Effector CD8-positive, alpha-beta T cell (primary cell): ENCODE measurements around the gene SPRYD3.
"Not testable (repeated sequence)": the region's sequence is repeated elsewhere in the genome, so short reads cannot be mapped to it uniquely, and the experiment has no call there.

Experiments used
- DNase-seq: peaks from one replicate; lab custom pipeline; 2025; lab: John Stamatoyannopoulos, UW
- total RNA-seq, 4 experiments: gene quantifications; one replicate each; lab custom pipeline; 2026; lab: John Stamatoyannopoulos, UW

Gene SPRYD3, protein sequence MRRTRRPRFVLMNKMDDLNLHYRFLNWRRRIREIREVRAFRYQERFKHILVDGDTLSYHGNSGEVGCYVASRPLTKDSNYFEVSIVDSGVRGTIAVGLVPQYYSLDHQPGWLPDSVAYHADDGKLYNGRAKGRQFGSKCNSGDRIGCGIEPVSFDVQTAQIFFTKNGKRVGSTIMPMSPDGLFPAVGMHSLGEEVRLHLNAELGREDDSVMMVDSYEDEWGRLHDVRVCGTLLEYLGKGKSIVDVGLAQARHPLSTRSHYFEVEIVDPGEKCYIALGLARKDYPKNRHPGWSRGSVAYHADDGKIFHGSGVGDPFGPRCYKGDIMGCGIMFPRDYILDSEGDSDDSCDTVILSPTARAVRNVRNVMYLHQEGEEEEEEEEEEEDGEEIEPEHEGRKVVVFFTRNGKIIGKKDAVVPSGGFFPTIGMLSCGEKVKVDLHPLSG
- 48.0 to 81.1 (median 70.2) reads per million in 4 experiments for total RNA-seq

DNA sequence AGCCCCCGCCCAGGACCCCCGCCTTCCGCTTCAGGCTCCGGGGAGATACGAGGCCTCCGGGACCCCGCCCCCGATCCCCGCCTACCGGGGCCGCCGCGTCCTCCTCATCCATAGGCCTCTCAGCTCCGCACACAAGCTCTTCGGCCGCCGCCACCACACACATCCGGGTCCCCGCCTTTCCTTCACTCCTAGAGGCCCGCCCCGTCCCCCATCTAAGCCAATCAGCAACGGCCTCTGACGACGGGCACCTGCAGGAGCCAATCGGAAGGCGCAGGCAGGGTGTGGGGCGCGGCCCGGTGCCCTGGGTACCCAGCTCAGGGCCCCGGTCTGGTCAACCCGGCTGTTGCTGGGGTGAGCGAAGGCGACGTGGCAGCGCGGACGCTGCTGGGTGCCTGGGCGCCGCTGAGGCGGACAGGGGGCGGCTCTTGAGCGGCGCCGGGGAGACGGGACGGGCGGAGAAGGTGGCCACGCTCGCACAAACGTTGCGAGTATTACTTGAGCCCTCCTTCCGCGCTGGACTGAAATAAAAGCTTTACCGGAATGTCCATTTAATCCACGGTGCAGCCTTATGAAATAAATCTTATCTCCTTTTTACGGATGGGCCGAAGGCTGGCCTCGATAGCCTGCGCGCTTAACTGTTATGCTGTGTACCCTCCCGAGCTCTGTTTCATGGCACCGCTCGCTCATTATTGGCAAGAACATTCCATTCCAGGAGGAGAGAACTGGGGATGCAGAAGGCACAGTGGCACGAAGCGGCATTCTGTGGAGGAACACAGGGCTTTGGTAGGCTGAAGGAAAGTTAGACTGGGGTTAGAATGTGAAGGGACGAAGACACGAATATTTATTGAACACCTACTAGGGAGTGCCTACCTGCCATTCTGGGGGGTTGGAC, at the start of gene SPRYD3:
SPRYD3 (minus strand) TSS at position 165 of the 892 bp plus-strand sequence; CDS start at position 108, 57 bp downstream.
- DNase-seq, result peak; percentile 96

DNA sequence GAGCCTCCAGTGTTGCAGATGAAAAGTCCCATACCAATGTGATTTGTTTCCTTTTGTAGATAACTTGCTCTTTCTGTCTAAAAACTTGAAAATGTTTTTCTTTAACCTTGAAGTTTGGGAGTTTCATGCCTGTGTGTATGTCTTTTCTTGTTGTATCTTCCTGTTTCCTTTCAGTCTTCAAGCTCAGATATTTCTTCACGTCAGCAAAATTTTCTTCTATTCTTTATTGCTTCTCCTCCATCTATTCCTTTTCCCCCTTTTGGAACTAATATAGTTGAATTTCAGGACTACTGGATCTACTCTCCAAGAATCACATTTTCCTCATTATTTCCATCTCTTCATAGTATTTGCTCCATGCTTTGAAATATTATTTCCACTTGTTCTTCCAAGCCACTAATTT, 48.0 kb upstream of the SPRYD3 start:
- no peak for DNase-seq

DNA sequence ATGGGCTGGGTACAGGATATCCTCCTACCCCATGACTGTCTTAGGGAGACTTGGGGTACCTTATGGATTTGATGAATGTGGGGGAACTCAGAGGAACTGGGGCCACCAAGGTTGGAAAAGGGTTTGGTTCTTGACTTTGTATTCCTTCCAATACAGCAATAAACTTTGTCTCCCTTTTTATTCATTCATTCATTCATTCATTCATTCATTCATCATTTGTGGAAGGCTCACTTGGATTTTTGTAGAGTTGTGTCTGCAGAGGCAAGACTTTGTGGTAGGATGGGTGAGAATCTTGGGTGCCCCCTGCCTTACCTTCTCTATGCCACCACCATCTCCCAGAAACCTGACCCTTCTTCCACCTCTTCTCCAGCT, 45.1 kb upstream of the SPRYD3 start:
- DNase-seq, result no peak

DNA sequence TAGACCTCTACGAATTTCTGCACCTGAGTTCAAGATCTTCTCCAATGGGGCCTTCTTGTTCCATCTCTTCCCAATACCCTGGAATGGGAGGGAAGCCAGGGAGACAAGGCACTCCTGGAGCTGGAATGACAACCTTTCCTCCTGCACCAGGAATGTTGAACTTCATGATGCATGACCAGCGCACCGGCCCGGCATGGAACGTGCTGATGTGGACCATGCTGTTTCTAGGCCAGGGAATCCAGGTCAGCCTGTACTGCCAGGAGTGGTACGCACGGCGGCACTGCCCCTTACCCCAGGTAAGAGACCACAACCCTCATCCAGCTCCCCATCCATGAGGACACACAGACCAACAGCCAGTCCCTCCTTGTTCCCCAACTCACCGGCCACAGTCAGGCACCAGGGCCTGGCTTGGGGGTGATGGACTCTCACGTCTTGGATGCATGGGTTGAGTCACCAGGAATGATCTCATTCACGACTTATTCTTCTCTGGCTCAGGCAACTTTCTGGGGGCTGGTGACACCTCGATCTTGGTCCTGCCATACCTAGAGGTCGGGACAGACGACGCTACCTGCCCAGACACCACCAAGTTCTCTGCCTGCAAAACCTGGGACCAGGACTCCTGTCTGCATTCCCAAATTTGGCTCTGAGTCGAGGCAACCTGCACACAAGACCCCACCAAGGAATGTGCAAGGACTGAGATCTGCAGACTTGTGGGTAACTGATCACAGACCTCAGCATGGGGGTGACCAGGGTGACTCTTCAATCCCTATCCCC, 44.6 kb upstream of the SPRYD3 start:
- DNase-seq, result no peak

DNA sequence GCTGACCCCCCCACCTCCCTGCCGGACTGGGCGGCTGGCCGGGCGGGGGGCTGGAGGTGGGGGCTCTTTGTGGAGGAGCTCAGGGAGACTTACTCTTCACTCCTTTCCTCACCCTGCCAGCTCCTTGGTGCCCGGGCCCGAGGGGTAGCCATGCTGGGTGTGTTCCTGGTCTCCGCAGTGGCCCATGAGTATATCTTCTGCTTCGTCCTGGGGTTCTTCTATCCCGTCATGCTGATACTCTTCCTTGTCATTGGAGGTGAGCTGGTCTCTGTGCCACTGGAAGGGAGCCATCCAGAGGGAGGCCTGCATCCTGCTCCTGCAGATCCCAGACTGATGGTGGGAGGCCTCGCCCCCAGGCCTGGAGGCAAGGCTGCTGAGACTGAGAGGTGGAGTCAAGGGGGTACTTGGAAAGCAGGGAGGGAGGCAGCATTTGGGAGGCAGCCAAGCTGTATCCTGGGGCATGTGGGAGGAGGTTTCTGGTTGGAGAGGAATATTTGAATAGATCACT, 43.8 kb upstream of the SPRYD3 start:
- DNase-seq, result no peak

DNA sequence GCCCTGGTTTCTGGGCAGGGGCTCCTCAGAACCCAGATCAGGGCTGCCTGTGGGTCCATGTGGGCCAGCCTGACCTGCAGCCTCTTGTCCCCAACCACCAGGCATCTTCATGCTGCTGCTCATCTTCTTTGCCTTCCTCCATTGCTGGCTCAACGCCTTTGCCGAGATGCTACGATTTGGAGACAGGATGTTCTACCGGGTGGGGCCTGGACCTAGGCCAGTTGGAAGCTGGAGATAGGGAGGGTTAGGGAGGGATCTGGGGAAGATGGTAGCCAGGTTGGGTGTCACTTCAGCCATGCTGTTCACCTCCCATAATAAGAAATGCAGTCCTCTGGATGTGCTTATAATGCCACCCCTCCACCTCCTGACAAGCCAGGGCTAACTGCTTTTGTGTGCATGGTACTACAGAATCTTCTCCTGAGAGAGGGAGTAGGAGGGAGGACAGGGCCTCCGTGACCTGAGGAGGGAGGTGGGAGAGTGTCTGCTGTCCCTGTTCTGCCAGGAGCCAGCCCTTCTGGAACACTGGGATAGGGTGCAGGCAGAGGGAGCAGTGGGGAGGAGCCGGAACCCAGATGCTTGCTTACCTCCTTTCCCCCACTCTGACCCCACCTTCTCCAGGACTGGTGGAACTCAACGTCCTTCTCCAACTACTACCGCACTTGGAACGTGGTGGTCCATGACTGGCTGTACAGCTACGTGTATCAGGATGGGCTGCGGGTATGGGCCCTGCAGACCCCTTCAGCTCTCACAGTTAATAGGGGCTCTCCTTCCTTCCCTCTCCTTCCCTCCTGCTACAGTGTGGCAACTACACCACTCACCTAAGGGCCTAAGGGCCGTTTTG, 41.7 kb upstream of the SPRYD3 start:
- no peak for DNase-seq

DNA sequence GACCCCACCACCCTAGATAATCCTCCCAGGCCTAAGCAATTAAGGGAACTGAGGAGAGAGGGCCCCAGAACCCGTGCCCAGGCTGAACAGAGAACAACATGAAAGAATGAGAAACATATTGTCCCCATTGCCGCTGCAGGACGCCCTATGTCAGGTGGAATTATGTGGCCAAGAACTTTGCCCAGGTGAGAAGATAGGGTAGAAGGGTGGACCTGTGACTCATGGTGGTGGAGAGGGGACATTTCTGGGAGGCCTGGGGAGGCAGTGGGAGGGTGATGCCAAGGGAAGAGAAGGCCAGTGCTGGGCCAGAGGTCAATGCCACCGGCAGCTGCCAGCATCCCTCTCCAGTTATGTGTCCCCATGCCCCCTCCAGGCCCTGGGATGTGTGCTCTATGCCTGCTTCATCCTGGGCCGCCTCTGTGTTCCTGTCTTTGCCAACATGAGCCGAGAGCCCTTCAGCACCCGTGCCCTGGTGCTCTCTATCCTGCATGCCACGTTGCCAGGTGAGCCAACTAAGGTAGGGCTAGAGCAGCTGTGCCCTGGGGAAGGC, 39.6 kb upstream of the SPRYD3 start:
- no peak for DNase-seq

DNA sequence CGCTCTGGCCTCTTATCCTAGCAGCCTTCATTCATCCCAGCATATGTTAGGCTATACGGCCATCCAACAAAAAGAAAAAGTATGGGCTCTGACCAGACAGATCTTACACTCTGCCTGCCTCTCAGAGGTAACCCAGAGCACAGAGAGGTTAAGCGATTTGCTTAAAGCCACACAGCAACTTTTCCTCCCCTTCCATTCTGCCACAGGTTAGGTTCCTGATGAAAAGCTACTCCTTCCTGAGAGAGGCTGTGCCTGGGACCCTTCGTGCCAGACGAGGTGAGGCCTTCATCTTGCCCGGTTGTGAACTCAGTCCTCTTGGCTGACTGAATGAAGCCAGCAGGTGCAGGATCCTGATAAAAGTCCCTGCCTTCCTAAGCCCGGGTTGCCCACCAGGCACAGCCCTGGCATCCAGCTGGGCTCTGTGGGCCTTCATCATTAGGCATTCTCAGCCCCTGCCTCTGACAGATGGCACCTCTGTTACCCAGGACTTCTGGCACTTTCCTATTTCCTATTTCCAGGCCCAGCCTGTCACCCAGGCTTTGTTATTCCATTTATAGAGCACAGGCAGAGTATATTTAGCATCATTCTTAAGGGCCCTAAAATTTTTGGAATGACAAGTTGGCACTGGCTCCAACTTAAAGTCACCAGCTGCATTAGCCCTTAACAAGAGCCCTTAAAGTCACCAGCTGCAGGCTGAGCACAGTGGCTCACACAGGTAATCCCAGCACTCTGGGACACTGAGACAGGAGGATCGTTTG, 36.9 kb upstream of the SPRYD3 start:
- no peak for DNase-seq

DNA sequence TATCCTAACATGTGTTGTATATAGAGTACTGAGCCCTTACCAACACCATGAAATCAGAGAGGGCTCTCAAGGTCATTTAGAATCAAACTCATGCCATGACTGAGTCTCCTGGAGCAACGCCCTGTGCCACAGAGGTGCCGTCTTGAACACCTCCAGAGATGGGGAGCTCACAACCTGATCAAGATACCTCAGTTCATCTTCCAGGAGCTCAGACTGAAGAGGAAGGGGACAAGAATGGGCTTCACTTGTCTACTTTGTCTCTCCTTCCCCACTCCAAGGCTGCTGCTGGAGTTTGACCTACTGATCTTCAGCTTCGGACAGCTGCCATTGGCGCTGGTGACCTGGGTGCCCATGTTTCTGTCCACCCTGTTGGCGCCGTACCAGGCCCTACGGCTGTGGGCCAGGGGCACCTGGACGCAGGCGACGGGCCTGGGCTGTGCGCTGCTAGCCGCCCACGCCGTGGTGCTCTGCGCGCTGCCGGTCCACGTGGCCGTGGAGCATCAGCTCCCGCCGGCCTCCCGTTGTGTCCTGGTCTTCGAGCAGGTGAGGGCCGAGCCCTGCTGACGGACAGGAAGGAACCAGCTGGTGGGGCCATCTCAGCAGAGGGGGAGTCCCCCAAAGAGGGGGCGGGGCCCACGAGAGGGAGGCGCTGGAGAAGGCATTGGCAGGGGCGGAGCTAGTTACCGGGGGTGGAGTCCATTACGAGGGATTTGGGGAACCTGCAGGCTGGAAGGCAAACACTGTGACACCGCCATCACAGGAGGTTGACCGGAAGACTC, 36.1 kb upstream of the SPRYD3 start:
- no peak for DNase-seq

DNA sequence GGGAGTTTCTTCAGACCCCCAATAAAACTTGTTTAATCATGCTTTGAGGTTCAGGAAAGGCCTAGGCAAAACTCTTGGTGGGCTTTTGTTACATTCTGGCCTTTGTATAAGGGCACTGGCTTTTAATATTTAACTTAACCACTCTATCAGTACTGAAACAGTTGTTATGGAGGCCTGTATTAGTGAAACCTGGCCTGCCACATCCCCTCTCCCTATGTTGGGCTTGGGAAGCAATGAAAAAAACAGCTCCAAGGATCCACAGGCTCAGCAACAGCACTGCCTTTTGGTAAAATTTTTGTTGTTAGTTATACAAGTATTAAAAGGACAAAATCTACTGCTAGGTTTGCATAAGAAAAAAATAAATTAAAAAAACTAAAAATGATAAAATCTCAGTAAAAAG, 34.8 kb upstream of the SPRYD3 start:
- DNase-seq, result no peak

DNA sequence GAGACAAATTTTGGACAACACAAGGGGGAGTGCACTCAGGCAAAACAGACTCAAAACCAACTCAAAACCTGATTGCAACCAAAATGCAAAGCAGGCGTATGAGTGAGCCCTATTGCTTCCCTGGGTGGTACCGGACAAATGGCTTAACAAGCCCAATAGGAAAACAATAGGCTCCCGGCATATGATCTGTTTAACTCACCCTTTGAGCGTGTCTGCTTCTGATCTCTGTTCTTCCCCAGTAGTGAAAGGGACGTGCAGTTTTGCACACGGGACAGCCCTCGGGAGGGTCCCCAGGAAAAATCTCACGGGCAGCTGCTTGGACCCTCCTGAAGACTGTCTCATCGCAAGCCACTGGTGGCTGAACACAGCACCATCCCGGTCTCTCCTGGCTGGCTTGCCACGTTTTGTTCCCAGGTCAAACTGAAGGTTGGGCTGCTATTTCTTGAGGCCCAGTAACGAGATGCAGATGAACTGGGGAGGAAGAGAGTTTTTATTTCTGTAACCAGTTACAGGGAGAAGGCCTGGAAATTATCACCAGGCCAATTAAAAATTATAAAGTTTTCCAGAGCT, 34.0 kb upstream of the SPRYD3 start:
- DNase-seq, result no peak

DNA sequence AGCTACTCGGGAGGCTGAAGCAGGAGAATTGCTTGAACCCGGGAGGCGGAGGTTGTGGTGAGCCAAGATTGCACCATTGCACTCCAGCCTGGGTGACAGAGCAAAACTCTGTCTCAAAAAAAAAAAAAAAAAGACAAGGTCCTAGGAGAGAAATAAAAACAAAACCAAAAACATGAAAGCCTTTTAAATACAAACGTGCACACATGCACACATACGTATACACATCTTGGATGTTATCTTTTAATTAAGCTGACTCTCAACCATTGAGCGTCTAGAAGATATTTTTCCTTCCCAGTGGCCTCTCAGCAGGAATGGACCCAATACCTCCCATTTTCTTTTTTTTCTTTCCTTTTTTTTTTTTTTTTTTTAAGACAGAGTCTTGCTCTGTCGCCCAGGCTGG, 33.2 kb upstream of the SPRYD3 start:
- not testable (repeated sequence) for DNase-seq

DNA sequence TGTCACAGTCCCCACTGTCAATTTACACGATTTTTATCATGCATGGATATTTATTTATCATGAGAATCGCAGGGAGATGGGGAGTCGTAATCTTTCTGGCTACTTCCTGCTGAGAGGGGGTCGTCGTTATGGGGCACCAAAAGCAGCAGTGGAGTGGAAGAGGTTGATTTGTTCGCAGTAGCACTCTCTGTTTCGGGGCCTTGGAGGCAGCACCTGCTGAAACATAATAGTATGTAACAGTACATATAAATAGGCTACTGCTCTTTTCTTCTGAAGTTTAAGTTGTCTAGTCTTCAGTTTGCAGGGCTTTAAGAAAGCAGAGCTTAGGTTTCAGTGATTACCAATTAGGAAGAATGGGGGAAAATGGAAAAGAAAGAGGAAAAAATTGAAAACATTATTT, 27.9 kb upstream of the SPRYD3 start:
- no peak for DNase-seq

DNA sequence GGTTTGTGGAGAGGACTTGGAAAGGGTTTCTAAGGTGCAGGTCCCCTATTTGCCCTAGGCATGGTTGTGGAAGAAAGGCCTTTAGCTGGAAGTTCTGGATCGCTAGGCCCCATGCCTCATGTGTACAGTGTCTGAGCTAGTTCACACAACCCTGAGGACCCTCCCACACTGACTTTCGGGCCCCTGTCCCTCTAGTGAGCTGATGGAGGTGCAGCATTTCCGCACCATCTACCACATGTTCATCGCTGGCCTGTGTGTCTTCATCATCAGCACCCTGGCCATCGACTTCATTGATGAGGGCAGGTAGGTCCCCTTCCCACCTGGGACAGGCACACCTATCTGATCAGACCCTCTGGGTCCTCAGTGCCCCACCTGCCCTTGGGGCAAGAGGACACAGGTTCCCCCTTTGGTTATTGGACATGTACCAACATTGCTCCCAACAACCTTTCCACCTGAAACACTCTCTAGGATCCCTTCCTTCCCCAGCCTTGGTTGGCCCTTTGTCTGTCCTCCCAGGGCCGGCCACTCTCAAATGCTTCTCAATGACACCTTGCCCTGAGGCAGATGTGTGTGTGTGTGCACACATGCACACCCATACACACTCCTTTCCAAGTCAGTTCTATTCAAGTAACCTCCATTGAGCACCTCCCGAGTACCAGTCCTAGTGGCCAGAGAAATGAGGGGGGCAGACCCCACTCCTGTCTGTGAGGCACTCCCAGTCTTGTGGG, 26.7 kb upstream of the SPRYD3 start:
- no peak for DNase-seq

DNA sequence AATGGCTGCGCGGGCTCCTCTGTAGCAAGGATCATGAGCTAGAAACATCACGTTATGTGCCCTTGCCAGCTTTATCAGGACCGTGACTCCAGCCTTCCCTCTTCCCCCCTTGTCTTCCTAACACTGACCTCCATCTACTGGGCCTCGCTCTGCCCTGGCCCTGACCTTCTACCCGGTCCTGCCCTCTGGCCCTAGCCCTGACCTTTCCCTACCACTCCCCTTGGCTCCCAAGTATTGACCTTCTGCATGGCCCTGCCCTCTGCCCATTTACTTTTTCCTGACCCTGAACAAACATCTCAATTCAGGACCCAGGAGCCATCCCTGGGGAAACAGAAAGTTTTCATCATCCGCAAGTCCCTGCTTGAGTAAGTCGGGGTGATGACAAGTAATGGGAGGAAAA, 26.1 kb upstream of the SPRYD3 start:
- DNase-seq, result no peak

DNA sequence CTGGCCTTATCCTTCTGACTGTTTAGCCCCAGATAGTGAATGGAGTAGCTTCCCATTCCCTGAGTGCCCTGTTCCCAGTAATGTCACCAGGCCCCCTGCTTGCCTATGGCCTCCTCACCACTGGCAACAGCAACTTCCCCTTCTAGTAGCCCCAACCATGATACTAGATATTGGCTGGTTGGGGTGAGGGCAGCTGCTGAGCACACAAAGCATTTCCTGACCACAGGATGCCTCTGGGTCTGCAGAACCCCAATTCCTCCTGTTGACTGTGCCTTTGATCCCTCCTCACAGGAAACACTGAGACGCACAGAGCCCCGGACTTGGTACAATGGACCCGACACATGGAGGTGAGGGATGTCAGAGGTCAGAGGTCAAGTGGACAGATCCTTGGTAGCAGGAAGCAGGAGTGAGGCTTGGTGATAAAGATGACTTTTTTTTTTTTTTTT, 24.7 kb upstream of the SPRYD3 start:
- no peak for DNase-seq

DNA sequence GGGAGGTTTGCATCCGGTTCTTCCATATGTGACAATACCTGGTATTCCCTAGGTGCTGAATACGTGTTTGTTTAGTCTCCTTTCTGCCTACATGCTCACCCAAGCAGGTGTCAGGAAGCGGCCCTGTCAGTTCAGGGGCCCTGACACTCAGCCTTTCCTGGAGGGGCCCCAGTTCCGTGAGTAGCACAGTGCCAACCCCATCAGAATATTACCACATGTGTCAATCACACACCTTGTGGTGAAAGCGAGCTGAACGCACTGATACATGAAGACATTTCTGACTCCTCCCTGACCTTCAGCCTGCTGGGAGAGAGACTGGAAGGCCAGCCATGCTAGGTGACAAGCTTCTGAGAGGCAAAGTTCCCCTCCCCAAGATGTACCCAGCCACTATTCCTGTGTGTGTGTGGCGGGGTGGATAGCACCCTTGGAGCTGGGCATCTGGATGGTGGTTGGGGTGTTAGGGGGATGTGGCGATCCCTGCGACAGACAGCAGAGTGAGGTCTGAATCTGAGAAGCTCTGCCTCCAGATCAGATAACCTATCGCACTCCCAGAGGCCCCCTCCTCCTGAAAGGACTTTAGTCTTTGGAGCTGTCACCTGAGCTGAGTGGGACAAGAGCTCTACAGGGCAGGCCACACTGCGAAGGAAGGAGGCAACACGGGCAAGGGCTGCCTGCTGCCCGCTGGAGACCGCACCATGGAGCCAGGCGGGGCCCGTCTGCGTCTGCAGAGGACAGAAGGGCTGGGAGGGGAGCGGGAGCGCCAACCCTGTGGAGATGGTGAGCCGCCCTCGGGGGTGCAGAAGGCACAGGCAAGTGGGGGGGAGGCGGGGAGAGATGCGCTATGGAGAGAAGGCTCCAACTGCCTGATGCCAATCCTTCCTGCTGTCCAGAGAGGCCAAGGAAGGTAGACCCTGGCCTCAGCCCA, 24.0 kb upstream of the SPRYD3 start, which contains the start of gene SOAT2:
SOAT2 (plus strand) TSS at position 604 of the 925 bp plus-strand sequence; CDS start at position 696, 92 bp downstream.
- no peak for DNase-seq
